Suppressor macrophage (primary cell): ENCODE data around the gene CRYBA2.

ENCODE experiments used
- DNase-seq, 4 experiments: peaks; one replicate each; pipeline ENCODE4 v3.0.0-alpha.2; 2020 to 2022

CRYBA2 gene

DNA sequence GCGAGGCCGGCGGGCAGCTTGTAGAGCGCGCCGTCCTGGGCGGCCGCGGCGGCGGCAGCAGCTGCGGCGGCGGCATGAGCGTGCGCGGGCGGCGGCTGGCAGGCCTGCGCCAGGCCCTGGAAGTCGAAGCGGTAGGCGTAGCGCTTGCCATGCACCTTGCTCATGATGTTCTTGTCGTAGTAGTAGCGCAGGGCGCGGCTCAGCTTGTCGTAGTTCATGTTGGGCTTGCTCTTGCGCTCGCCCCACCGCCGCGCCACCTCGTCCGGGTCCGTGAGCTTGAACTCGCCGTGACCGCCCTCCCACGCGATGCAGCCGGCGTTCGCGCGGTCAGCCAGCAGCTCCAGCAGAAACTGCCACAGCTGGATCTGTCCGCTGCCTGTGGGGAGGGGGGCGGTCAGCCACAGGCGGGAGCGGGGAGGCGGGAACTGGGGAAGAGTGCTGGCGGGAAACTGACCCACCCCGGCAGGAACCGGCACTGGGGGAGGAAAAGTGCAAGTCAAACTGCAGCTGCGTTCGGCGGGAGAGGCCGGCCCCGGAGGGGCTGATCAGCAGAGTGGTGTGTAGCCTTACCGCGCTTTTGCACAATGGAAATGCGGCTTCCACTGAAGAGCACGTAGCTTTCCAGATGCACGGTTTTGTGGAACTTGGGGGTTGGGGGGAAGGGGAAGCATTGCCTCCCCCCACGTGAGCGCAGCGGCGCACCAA is 11.2 kb downstream of the CRYBA2 start:
- DNase-seq, result peak; percentile 33 to 65 (median 46)

DNA sequence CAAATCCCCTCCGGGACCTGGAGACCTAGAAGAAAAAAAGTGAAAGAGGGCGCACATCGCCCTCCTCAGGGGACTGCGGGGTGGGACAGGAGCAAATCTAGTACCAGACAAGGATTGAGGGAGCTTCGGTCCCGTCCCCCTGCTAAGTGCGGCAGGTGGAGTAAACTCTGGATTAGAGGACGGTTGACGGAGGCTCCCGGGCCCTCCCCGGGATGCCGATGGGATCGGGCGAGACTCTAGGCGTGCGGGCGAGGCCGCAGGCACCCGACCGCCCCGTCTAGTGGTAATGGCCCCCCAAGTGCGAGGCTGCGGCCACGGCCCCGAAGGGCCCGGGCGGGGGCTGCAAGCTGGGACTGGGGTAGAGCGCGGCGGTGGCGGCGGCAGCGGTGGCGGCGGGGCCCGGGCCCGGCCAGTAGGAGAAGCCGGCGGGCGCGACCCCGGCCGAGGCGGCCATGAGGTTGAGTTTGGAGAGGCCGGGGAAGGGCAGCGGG is 11.8 kb downstream of the CRYBA2 start:
- no peak for DNase-seq

GRCh38 chr2:218980735-218981389 is 12.4 kb downstream of the CRYBA2 start:
- no peak for DNase-seq

- DNase-seq, result peak; percentile 84 to 93 (median 88)
These were observed 13.1 kb downstream of the CRYBA2 start for GRCh38 chr2:218979846-218980734.

- DNase-seq, result no peak
These were observed 18.0 kb downstream of the CRYBA2 start for GRCh38 chr2:218975060-218975777.

- DNase-seq, result no peak
These were observed 22.3 kb downstream of the CRYBA2 start for GRCh38 chr2:218970894-218971293.

DNA sequence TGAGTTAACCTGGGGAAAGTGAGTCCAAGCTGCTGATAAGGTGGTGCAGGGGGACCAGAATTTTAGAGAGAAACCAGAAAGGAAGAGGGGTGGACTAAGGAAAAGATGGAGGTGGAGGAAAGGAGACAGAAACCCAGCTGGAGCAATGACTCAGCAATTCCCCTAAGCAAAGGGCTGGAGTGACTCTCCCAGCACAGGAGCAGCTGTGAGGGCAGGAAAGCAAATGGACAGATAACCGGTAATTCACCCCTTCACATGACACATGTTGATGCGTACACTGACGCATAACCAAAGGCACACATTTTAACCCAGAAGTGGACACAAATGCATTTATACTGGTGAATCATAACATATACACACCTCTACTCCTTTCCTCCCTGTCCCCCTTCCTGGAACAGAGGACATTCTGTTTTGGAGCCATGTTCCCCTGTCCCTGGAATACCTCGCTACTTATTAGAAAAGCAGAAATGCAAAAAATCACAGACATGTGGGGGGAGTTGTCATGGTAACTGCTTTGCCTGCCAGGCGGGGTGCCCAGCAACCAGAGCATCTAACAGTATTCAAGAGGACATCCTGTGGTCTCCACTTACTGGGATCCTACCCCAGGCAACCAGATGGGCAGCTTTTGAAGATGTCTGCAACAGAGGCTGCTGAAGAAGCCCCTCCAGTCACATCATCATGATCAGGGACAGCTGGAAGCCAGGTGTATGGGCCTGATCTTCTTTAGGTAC is 29.0 kb downstream of the CRYBA2 start:
- no peak for DNase-seq

DNA sequence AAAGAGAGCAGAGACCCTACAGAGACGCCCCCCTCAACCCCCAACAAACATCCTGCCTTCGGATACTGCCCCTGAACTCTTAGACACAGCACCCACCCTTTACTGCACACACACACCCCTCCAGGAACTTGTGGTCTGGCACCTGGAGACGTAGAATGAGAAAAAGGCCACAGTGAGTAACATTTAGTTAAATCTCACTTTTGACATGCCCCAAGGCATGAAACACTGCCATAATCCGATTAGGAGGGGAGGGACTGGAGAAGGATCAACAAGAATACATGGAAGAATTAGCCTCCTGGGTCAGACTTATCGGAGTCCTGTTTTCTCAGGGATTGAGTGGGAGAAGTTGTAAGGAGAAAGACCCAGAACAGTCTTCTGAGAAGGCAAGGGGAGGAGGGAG is 29.6 kb downstream of the CRYBA2 start:
- DNase-seq, result no peak

GRCh38 chr2:218962859-218963492 is 30.2 kb downstream of the CRYBA2 start:
- DNase-seq, result peak; percentile 27 to 67 (median 42)

GRCh38 chr2:218961651-218962570 is 31.3 kb downstream of the CRYBA2 start:
- peak in 2 of 4 experiments; percentile 15 to 36 for DNase-seq

GRCh38 chr2:218961229-218961628 is 32.0 kb downstream of the CRYBA2 start:
- DNase-seq, result no peak

GRCh38 chr2:218960309-218961165 is 32.7 kb downstream of the CRYBA2 start:
- DNase-seq, result no peak

GRCh38 chr2:218959761-218960308 is 33.4 kb downstream of the CRYBA2 start:
- no peak for DNase-seq

- peak; percentile 55 to 74 (median 66) for DNase-seq
These were observed 34.0 kb downstream of the CRYBA2 start, which contains the start of gene CDK5R2 for GRCh38 chr2:218959141-218959731. Gene CDK5R2, plus strand, starts transcription at chr2:218959666. Its CDS starts 155 bp downstream, at chr2:218959821.

GRCh38 chr2:218958276-218958675 is 34.9 kb downstream of the CRYBA2 start:
- no peak for DNase-seq

DNA sequence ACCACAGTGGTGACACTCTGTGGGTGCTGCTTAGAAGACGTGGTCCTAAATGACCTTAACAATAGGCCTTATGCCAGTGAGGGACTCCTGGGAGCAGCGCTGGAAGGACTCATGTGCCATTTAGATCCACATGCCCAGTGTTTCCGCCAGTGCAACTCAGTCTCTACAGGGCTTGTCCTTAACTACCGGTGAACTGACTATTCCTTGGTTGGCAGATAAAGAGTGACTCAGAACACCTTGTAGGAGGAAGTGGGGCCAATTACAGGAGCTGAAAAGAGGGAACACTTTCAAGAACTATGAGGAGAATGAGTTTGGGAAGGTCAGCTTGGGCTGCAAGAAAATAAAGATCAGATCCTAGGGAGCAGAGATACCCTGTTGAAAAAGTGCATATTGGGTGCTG is 35.6 kb downstream of the CRYBA2 start:
- DNase-seq, result no peak

- DNase-seq, result no peak
These were observed 37.2 kb downstream of the CRYBA2 start for GRCh38 chr2:218956039-218956438.
